HS-5 (cell line): Measurements from ENCODE around the gene TMEM240.
"Not testable (repeated sequence)": the region's sequence is repeated elsewhere in the genome, so short reads cannot be mapped to it uniquely, and the experiment has no call there.

Source experiments
- DNase-seq: peaks from one replicate; pipeline ENCODE4 v3.0.0-alpha.2; 2012; ENCODE audit warnings: low read depth

The TMEM240 gene

DNA sequence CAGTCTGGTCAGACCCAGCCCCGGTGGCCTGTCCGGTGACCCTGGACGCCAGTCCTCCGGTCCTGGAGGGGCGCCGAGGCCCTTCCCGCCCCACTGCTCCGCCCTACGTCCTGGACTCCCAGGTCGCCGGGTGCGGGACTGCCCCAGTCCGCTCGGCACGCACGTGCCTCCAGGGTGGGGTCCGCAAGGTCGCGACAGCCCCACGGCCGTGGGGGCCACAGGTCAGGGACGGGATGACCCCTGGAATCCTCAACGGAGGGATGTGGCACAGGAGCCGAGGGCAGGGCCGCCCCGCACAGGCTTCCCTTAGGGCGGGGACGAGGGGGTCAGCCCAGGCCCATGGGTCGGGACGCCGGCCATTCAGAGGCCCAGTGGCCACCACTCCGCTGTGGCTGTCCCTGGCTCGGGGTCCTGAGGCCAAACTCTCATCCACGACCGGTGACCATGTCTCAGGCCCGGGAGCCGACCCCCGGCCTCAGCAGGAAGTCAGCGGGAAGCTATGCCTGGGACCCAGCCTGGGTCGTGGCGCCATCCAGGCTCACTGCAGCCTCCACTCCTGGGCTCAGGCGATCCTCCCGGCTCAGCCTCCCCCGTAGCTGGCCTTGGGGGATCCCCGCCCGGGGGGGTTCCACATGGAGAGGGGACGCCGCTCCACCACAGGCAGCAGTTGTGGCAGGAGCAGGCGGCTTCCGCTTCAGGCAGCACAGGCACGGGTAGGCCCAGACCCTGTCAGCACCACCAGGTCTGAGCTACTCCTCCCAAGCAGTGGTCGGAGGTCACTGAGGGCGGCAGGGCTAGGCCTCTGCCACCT is 599 bp upstream of the TMEM240 start:
- DNase-seq: no peak

DNA sequence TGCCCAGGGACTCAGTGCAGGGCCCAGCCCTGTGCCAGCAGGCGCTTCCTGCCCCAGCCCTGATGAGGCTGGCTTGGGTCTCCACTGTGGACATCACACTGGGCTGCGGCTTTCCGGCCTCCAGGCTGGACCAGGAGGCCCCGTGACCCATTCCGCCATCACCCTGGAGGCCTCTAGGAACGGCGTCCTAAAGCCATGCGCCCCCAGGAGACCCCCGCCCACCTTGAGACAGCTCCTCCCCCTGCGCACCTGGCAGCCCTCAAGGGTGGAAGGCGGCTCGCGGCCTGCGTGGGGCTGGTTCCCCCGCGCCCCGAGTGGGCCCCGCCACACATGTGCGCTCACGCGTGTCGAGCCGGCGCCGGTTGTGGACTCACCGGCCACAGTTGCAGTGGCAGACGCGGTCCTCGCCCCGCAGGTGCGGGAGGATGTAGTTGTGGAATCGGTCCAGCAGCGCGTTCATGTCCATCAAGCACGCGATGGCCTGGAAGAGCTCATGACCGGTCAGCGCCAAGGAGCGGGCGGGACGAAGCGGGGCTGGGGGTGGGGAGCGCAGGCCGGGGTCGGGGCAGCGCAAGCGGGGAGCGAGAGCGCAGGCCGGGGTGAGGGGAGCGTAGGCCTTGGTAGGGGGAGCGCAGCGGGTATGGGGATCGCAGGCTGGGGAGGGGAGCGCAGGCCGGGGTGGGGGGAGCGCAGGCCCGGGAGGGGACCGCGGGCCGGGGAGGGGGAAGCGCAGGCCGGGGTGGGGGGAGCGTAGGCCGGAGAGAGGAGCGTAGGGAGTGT is 924 bp downstream of the TMEM240 start:
- no peak for DNase-seq

DNA sequence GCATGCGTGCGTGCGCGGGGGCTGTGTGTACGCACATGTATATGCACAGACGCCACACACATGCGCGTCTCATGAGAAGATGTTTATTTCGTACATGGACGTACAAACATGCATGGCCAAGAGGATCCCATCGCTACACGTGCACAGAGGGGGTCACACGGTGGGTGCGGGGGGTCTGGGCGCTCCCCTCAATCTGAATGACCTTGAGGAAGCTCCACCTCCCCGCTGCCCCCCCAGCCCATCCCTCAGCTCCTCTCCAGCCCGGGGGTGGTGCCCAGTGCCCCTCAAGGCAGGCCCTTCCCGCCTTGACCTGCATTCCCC is 1.5 kb downstream of the TMEM240 start:
- no peak for DNase-seq

DNA sequence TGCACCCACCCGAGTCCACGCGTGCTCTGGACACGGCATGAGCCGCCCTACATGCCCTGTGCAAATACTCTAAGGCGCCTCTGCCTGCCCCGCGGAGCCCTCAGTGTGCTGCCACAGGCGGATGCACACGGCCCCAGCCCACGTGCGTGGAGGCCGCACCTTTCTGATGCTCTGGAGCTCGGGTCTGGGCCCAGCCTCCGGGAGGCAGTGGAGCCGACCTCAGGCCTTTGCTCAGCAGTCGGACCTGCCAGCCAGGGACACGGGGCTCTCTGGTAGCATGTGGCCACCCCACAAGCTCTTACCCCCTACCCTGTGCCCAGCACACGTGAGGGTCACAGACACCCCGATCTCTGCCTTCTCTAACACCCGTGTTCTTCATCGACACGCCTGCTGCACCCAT is 2.1 kb downstream of the TMEM240 start:
- no peak for DNase-seq

DNA sequence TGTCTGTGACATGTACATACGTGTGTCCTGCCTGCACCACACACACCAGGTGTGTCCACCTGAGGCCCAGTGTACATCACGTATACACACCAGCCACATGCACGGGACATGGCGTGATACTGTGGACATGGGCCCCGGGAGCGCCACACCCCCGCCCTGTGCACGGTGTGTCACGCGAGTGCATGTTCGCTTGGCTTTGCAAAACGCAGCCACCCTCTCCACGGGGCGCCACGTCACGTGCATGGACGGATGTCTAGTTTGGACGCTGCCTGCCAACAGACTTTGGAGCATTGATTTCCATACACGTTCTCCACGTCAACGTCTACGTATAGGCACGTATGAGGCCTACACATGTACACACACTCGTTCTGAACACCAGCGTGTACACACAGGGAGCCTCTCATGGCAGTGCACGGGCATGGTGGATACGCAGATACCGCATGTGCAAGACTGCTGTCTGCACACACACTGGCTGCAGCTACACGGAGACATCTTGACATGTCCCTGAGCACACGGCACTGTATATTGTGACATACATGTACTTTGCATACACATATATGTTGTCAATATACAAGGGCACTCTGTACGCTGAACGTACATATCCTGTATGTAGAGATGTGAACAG is 2.7 kb downstream of the TMEM240 start:
- DNase-seq: no peak

DNA sequence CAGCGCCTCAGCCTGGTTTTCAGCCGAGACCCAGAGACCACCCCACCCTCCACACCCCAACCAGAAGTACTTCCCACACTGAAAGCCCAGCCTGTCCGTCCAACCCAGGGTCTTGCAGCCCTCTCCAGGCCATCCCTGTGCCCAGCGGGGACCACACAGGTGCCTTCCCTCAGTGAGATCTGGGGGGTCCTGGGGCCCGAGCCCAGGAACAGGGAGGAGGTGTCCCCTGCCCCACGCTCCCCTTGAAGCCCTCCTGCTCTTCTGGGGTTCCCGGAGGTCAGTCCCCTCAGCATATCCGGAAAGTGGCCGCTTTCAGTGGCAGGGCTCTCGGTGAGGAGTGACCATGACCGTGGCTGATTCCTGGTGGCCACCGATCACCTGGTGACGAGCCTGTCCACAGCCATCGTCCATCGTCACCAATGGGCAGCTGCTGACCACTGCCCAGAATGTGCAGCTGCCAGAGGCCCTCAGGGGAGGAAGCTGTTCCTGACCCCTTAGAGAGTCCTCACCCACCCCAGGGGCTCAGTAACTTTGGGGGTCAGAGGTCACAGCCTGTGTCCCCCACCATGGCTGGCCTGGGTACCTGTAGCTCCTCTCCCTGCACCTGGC is 3.4 kb downstream of the TMEM240 start:
- no peak for DNase-seq

DNA sequence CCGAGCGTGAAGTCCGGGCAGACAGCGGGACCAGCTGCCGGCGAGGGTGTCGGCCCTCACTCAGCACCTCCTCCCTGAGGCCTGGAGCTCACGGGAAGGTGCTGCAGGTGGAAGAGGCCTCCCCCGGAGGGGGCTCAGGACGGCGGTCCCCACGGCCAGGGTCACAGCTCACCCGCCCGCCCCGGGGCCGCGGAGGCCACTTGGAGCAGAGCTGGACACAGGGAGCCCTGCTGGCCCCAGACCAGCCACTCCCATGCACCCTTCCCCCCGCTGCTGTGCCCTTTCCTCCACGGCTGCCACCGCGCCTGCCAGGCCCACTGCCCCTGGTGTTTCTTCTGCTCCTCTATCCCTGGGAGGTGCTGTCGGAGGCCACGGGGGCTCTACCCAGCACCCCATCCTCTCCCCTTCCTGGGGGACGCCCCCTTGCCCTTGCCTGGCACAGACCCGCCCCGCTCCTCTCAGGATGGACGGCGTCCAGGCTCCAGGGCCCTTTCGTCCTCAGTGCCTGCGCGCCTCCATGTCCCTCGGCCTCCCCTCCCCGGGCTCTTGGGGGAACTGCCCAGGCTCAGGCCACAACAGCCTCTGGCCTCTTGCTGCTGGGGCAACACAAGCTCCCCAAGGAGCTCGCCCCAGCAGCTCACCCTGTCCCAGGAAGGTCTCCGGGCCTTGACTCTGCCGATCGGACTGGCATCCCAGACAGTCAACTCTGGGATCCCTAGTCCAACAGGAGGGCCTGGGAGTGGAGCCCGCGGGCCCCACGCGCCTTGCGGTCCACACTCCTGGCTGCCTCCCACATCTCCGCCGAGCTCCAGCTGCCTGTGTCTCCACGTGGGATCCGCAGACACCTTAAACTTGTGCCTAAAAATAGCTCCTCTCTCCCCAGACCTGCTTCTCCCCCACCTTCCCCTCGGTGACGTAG is 4.1 kb downstream of the TMEM240 start:
- no peak for DNase-seq

DNA sequence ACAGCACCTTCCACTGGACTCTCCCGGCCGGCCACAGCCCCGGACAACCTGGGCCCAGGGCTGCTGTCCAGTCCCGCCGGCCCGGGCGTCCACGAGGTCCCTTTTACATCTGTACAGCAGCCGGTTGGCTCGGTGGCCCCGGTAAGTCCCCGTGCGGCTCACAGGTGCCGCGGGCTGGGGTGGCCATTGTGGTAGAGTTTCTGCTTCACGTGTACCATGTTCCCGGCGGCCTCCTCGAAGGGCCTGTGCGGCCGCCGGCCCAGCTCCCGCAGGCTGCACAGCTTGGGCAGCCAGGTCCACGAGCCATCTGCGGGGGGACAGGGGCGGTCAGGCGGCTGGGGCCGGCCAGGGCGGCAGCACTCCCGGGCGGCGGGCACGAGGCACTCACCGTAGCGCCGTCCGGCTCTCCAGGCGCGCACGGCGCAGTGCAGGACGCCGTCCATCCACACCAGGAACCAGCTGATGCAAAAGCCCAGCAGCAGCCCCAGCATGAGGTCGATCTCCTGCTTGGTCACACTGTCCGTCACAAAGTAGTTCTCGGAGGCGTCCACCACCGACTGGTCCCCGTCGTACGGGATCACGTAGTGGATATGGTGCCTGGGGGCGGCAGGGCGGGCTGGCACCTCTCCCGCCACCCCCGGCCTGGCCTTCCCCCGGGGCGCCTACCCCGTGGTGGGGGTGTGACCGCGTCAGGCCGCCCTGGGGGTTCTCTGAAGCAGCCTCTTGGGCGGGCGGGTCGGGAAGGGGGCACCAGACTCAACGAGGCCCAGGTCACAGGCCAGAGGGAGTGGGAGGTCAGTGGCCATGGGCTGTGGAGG is 5.0 kb downstream of the TMEM240 start:
- DNase-seq: no peak

DNA sequence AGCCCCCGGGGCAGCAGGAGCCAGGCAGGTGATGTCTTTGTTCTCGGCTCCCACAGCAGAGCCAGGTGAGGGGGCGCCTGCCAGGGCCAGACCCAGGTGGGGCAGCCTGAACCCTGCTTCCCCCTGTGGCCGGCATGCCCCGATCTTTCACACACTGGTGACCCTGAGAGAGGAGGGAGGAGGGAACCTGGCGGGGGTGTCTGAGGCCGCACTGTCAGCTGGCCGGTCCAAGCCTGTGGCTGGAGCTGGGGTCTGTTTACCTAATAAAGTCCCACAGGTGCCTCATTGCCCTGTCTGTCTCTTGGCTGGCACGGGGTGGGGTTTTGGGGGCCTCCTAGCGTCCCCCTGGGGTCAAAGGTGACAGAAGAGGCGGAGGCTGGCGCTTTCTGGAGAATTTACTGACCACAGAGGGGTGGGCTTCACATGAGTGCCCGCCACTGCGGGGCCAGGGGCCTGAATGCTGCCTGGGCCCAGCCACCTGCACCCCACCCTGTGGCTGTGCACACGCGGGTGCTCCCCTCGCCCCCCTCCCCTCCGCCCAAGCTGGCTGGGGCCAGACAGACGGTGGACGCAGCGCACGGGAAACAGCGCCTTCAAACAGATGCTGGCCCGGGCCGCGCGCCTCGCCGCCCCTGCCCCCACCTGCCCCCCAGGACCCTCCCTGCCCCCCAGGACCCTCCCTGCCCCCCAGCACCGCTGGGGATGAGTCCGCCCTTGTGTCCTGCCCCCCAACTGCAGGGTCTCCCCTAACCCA is 5.8 kb downstream of the TMEM240 start:
- DNase-seq: no peak

DNA sequence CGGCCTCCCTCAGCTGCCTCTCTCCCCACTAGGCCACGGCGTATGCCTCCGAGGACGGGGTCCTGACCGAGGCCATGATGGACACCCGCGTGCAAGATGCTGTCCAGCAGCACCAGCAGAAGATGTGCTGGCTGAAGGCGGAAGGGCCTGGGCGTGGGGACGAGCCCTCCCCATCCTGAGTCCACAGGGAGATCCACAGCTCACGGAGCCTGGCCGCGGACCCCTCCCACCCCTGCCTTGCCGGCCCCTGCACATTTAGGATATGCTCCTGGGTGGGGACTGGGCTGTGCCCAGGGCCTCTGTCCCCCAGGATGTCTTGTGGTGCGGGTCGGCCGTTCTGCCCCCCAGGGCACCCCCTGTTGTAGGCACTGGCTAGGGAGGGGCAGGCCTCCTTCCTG is 6.5 kb downstream of the TMEM240 start:
- DNase-seq: not testable (repeated sequence)

DNA sequence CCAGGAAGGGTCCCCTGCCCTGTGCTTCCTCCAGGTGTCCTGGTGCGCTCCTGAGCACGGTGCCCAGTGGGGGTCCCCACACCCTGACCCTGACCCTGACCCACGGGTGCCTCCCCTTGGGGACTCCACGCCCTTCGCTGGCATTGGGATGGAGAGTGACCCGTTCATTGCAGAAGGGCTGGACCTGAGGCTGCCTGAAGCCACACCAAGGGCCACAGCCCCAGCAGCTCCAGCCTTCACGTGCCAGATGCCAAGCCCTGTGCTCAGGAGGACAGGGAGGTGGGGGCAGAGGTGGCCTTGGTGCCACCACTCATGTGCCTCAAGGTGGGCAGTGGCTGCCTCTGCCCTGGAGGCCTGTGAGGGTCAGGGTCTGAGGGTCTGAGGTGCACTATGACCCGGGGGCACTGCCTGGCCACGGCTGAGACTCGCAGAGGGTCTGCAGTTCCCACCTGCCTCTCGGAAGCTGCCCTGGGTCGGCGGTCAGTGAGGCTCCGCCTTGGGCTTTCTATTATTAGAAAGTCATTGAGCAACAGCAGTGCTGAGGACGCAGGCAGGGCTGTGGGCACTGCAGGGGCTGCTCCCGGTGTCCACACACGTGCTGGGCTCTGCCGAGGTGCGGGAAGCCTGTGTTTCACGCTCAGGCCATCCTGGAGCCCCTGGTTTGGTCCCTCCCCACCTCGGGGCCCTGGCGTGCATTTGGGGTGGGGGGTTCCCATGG is 7.1 kb downstream of the TMEM240 start:
- not testable (repeated sequence) for DNase-seq

DNA sequence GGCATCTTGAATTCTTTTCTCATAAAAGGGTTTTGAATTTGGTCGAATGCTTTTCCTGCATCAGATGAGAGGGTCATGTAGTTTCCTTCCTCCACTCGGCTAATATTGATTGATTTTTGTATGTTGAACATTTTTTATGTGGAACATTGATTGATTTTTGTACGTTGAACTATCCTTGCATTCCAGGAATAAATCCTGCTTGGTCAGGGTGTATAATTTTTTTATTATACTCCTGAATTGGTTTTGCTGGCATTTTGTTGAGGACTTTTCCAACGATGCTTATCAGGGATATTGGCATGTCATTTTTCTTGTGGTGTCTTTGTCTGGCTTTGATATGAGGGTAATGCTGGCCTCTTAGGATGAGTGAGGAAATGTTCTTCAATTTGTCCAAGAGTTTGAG is 8.5 kb downstream of the TMEM240 start:
- DNase-seq: no peak

DNA sequence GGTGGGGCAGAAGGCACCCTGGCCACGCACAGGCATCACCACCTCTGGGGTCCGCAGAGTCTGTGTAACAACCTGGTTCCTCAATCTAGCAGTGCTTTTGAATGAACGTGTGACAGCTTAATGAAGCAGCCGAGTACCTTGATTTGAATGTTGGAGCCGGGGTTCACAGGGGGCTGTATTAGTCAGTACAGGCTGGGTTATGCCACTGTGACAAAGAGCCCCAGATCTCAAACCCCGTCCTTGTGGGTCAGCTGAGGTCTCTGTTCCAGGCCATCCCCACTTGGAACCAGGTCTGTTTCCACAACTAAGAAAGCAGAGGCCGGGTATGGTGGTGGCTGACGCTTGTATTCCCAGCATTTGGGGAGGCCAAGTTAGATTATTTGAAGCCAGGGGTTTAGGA is 10.5 kb downstream of the TMEM240 start:
- no peak for DNase-seq

DNA sequence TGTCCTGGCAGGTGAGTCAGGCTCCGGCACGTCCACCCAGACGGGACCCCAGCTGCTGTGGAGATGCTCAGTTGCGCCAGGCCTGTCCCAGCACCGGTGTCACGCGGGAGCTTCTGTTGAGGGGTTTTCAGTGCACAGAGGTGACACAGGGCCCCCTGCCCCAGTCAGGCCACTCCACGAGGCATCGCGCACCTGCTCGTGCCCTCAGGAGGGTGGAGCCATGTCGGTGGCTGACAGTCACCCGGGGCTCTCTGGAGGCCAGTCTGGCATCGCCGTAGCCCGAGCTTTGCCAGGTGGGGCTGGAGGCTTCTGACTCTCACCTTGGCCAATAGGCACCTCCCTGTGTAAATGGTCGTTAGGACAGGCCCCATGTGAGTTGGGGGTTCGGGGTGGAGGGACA is 11.1 kb downstream of the TMEM240 start:
- DNase-seq: no peak

DNA sequence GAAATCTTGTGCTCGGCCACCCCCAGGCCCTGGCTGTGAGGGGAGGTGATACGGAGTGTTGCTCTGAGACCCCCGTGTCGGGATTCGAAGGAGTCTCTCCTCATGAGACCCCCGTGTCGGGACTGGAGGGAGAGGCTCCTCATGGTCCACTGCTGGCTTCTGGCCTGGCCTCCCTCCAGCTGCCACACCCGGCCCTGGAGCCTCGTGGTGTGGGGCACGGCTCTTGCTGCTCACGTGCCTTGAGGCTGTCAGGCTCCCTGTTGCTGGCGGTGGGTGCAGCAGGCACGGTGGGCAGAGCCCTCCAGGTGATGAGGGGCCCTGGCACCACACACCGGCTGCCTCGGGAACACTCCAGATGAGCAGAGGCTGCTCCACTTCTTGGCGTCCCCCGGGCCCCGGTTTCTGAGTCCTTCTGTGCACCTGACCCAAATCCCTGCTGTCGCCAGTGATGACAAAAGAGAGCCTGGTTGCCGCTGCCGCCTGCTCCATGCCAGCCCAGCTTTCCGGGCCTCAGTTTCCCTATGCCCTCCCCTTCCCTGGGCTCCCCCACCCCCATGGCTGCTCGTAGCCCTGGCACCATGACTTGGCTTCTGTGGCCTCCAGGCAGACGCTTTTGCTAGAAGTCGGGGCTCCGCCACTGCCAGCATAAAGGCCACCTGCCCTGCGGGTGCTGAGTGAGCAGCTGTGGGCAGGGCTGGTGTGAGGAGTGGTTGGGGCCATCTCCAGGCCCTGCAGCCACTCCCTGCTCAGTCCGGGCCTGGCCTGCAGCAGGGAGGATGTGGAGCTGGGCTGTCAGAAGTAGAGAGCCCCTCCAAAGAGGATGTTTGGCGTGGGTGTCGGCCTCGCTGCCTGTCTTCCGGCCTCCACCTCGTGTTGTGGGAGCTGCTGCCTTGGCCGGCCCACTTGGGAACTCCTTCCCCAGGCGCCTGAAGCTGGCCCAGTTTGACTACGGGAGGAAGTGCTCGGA is 11.8 kb downstream of the TMEM240 start:
- no peak for DNase-seq

DNA sequence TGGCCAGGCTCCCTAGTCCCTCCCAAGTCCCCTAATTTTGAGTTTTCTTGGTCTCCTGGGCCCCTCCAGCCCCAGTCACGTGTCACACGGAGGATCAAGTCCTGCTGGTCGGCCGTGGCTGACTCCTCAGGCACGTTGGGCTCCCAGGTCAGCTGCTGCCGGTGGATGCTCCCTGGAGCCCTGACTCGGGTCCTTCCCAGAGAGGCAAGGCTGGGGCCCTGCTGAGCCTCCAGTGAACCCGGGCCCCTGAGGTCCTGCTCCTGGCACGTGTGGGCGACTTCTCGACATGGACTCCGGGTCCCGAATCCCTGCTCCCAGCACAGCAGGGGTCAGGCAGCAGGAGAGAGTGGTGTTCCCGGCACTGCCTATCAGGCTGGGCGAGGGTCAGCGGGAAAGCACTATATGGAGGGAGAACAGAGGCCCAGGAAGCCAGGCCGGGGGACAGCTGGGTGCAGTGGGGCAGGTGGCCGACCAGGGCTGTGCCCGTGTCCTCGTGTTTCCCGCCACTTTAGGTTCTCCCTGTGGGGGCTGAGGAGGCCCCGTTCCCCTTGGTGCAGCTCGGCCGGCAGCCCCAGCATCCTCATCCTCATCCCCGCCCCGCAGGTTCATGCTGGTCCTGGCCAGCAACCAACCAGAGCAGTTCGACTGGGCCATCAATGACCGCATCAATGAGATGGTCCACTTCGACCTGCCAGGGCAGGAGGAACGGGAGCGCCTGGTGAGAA is 13.2 kb downstream of the TMEM240 start:
- no peak for DNase-seq

DNA sequence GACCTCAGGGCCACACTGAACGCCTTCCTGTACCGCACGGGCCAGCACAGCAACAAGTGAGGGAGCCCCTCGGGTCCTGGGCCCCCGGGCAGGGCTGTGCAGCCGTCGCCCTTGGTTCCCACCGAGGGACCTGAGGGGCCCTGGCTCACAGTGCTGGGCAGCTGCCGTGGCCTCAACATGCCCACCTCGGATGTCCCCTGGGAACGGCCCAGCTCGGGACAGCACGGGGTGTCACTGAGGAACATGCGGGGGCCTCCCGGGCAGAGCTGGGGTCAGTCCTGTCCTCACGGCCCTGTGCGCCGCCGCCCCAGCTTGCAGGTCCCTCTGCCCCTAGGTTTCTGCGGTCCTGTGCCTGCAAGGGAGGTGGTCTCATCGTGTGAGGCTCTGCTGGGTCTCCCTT is 13.9 kb downstream of the TMEM240 start:
- not testable (repeated sequence) for DNase-seq
